Measurements from ENCODE around the gene PCID2.

Gene PCID2

GRCh38 chr13:113183450-113184129 is 24.9 kb downstream of the PCID2 start:
- TF ChIP-seq CTCF (IDR thresholded peaks at IDR 0.05; ENCODE audit: borderline replicate concordance, control extremely low read depth, extremely low read depth, insufficient read depth, missing control alignments), result no peak
- no peak for DNase-seq (ENCODE audit: low spot score)
- in situ Hi-C loops (cut with MboI; ENCODE audit: low sequenced_read_pairs, unreplicated experiment), result no loop called here

GRCh38 chr13:113182046-113182445 is 26.4 kb downstream of the PCID2 start:
- TF ChIP-seq CTCF (IDR thresholded peaks at IDR 0.05; ENCODE audit: borderline replicate concordance, control extremely low read depth, extremely low read depth, insufficient read depth, missing control alignments), result no peak
- DNase-seq (ENCODE audit: low spot score), result no peak
- in situ Hi-C loops (cut with MboI; ENCODE audit: low sequenced_read_pairs, unreplicated experiment), result no loop called here

GRCh38 chr13:113179374-113180230 is 28.9 kb downstream of the PCID2 start:
- no peak for TF ChIP-seq CTCF (IDR thresholded peaks at IDR 0.05; ENCODE audit: borderline replicate concordance, control extremely low read depth, extremely low read depth, insufficient read depth, missing control alignments)
- in situ Hi-C loops (cut with MboI; ENCODE audit: low sequenced_read_pairs, unreplicated experiment), result no loop called here

GRCh38 chr13:113178896-113179167 is 29.6 kb downstream of the PCID2 start:
- no peak for TF ChIP-seq CTCF (IDR thresholded peaks at IDR 0.05; ENCODE audit: borderline replicate concordance, control extremely low read depth, extremely low read depth, insufficient read depth, missing control alignments)
- no peak for DNase-seq (ENCODE audit: low spot score)
- in situ Hi-C loops (cut with MboI; ENCODE audit: low sequenced_read_pairs, unreplicated experiment), result no loop called here

More at GRCh38 chr13:113179374-113180230, 28.9 kb downstream of the PCID2 start:
- no peak for DNase-seq (ENCODE audit: low spot score)

GRCh38 chr13:113178070-113178895 is 30.2 kb downstream of the PCID2 start:
- no peak for DNase-seq (ENCODE audit: low spot score)
- no peak for TF ChIP-seq CTCF (IDR thresholded peaks at IDR 0.05; ENCODE audit: borderline replicate concordance, control extremely low read depth, extremely low read depth, insufficient read depth, missing control alignments)
- in situ Hi-C loops (cut with MboI; ENCODE audit: low sequenced_read_pairs, unreplicated experiment), result no loop called here

- in situ Hi-C loops (cut with MboI; ENCODE audit: low sequenced_read_pairs, unreplicated experiment), result no loop called here
- no peak for TF ChIP-seq CTCF (IDR thresholded peaks at IDR 0.05; ENCODE audit: borderline replicate concordance, control extremely low read depth, extremely low read depth, insufficient read depth, missing control alignments)
- DNase-seq (ENCODE audit: low spot score), result no peak
These were observed 31.6 kb downstream of the PCID2 start for GRCh38 chr13:113176822-113177221.

Data from GM13976 (cell line).